HG02763 (cell line): ENCODE data around the gene AIMP1.
"Not testable (repeated sequence)": the region's sequence is repeated elsewhere in the genome, so short reads cannot be mapped to it uniquely, and the experiment has no call there.

Experiments
- ATAC-seq: cut with Tn5 transposase; IDR thresholded peaks from one replicate; pipeline ENCODE4 v1.9.1; 2021; ENCODE audit warnings: mild to moderate bottlenecking, moderate library complexity; ENCODE audit not compliant: unreplicated experiment

AIMP1 gene

DNA sequence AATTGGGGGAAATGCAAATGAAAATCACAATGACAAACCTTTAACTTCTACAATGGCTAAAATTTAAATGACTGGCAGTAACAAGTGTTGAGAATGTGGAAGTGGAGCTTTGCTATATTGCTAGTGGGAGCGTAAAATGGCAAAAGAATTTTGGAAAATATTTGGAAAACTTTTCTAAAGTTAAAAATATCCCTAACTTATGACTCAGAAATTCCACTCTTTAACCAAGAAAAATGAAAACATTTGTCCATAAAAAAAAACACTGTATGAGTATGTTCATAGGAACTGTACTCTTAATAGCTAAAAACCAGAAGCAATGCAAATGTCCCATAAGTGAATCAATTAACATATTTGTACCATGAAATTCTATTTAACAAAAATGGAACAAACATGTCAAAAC, 4.0 kb upstream of the AIMP1 start:
- no peak for ATAC-seq

DNA sequence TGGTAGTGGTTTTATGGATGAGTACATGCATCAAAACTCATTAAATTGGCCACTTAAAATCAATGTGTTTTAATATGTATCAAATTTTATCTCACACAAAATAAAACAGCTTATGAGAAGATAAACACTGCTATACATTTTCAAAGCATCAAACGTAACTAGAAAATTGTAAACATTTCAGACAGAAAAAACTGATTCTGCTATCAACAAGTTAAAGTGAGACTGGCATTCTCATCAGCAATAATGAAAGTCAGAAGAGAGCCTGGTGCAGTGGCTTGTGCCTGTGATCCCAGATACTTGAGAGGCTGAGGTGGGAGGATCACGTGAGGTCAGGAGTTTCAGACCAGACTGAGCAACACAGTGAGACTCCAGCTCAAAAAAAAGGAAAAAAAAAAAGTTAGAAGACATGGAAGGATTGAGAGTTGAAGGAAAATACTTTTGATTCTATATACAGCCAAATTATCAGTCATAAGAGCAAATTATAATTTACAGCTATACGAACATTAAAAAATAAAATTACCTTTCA, 3.3 kb upstream of the AIMP1 start:
- no peak for ATAC-seq

DNA sequence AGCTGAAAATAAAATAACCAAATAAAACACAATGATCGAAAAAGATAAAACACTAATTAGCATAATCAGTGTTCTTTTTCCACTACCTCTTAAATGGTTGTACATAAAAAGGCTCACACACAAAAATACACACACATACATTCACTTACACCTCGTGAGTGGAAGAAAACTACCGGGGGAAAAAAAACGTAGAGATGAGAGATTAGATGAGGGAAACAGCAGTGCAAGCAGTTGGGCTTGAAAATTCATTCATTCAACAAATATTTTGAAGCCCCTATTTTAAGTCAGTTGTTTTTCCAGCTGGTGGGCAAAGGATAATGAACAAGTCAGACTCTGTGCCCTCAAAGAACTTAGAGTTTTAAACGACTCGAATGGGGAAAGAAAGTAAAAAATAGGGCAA, 1.4 kb upstream of the AIMP1 start:
- no peak for ATAC-seq

DNA sequence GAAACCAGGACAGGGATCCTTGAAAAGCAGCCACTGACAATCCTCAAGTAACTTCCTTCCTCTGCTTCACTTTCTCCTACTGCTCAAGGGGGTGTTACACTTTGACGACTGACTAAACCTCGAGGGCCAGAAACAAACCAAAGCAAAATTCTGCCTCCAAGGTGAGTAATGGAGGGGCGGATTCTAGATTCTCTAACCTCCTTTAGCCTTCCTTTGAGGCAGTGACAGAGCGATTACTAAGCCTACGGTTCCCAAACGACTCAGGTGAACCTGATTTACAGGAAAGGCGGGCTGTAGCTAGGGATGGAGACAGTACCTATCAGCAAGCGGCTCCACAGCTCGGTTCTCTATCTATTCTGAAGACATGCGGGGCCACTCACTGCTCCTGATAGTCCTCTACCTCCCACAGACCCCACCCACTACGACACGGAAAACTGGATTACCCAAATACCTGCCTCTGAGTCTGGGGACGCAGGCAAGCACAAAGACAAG, 828 bp upstream of the AIMP1 start:
- peak; percentile 22 for ATAC-seq

DNA sequence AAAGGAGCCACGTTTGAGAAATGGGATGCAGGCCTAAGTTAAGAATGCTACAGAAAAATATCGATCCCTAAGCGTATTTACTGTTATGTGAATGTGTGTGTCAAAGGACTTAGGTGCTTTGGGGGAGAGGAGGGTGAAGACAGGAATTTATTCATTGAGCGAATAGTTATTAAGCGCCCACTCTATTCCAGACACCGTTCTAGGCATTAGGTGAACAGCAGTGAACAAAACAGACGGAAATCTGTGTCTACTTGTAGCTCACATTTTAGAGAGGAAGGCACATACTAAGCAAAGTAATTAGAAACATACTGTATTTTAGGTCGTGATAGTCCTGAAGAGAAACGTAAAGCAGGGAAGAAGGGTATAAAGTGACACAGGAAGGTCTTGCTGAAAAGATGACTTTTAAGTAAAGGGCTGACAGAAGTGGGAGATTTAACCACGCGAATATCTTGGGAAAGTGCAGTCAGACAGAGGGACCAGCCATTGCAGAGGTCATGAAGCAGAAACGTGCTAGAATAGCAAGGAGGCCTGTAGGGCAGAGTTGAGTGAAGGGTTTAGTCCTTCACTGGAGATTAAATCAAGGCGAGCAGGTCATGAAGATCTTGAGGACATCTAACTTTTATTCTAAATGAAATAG, 541 bp downstream of the AIMP1 start:
- no peak for ATAC-seq

DNA sequence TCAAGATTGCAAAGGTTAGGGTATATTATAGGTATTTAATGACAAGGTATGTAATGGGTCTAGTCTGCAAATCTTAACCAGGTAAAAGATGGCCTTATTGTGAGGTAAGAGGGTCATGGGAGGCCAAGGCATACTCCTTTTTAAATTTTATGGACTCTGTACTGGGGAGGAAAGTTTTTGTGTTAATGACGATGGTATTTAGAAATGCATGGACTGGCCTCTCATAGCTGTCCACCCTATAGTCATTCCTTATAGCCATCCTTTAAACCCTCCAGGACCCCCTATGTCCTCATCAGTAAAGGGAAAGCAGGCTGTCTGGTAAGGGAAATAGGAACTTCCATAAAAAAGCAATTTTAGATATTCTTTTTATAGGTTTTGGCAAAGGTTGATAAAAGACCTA, 1.5 kb downstream of the AIMP1 start:
- ATAC-seq, result no peak

DNA sequence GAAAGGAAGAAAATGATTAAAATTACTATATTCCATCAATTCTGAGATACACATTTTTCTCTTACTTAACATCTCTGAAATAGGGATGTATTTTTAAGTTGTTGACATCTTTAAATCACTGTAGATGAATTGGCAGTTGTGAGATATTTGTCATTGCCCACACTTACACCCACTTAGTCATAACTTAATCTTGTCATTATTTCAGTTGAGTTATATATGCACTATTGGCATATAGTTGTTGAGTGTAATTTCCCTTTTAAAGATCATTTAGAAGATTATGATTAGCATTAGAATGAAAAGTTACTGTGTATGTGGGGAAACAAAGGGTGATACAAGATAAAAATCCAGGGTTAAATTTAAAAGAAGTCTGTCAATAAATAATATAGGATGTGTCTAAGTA, 2.2 kb downstream of the AIMP1 start:
- no peak for ATAC-seq

DNA sequence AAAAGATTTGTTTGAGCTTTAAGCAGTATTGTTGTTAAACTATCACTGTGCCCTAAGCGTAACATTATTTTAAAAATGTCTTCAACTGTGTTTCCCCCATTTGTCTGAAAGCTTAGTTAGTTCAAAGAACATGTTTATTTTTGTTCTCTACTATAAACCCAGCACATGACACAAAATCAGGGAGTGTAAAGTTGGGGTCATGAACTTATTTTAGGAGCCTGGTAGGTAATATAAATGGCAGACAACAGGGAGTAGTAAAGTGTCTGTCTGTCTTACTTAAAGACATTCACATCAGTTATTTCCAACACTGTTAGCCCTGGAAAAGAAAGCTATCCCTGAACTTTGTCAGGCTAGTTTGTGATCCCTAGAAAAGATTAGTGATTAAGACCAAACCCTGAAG, 3.9 kb downstream of the AIMP1 start:
- ATAC-seq, result no peak

DNA sequence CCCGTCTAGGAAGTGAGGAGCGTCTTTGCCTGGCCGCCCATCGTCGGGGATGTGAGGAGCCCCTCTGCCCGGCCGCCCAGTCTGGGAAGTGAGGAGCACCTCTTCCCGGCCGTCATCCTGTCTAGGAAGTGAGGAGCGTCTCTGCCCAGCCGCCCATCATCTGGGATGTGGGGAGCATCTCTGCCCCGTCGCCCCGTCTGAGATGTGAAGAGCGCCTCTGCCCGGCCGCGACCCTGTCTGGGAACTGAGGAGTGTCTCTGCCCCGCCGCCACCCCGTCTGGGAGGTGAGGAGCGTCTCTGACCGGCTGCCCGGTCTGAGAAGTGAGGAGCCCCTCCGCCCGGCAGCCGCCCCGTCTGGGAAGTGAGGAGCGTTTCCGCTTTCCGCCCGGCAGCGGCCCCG, 4.8 kb downstream of the AIMP1 start:
- not testable (repeated sequence) for ATAC-seq

DNA sequence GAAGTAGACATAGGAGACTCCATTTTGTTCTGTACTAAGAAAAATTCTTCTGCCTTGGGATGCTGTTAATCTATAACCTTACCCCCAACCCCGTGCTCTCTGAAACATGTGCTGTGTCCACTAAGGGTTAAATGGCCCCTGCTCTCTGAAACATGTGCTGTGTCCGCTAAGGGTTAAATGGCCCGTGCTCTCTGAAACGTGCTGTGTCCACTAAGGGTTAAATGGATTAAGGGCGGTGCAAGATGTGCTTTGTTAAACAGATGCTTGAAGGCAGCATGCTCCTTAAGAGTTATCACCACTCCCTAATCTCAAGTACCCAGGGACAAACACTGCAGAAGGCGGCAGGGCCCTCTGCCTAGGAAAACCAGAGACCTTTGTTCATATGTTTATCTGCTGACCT, 5.5 kb downstream of the AIMP1 start:
- ATAC-seq, result not testable (repeated sequence)

DNA sequence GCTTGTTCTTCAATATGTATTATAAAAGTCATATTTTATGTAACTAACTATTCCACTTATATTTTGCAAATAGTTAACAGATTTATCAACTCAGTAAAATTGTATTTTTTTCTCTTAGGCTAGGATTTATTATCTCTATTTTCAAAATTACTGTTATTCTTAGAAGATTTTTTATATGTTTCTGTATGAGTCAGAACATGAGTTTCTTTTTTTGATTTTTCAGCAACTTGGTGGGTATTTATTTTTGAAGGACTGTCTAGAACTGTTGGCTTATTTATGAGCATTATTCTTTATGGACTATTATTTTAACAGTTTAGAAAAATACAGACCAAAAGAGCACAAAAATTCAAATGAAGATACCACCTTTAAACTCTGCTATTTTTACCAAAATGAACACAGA, 6.8 kb downstream of the AIMP1 start:
- no peak for ATAC-seq

DNA sequence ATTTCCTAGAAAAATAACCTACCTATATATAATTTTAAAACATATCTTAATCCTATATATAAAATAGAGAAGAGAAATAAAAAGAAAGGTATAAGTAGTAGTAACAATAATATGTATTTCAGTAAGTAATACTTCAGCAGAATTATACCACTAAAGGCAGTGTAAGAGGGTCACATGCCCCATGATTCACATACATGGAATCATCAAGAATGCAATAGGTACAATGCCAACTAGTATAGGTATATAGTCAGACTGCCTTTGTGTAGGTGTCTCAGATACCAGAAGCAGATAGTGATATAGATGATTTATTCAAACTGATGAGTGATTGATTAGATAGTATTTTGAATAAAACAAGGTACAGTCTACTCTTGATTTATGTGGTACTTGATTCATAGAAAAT, 9.4 kb downstream of the AIMP1 start:
- no peak for ATAC-seq

DNA sequence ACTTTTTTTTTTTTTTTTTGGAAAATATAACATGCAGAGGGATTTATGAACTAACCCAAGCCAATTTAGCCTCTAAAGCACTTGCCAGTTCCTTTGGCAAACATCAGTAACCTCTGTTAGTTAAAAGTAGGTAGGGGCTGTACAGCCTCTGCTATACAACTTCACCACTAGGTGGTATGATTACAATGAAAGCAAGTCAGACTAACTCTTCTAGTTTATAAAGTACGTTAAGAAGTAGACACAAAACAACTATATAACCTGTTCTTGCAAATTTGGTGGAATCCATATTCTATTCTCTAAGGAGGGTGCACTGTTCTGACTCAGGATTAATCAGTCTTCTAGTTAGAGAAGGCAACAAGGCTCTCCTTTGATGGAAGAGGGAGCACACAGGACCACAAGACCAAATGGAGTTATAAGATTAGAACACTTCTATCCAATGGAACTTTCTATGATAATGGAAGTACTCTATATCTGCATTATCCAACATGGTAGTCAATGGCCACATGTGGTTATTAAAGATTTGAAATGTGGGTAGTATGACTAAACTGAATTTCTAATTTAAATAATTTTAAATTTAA, 12.8 kb downstream of the AIMP1 start:
- ATAC-seq, result peak; percentile 76

DNA sequence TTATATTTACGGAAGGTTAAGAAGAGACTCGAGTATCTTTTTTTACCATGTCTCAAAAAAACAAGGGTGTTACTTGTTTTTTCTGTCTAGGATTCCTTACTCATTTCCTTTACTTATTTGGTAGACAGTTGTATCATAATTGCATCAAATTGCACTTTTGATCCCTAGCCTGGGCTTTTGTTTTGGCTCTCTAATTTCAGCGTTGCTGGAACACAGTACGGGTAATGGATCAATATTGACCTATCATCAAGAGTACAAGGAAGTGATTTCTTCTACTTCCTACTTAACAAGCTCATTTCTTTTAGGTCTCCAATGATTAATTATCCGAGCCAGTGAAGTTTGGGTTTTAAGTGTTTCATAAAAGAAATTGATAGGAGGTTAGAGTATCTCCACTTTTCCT, 16.8 kb downstream of the AIMP1 start:
- no peak for ATAC-seq

DNA sequence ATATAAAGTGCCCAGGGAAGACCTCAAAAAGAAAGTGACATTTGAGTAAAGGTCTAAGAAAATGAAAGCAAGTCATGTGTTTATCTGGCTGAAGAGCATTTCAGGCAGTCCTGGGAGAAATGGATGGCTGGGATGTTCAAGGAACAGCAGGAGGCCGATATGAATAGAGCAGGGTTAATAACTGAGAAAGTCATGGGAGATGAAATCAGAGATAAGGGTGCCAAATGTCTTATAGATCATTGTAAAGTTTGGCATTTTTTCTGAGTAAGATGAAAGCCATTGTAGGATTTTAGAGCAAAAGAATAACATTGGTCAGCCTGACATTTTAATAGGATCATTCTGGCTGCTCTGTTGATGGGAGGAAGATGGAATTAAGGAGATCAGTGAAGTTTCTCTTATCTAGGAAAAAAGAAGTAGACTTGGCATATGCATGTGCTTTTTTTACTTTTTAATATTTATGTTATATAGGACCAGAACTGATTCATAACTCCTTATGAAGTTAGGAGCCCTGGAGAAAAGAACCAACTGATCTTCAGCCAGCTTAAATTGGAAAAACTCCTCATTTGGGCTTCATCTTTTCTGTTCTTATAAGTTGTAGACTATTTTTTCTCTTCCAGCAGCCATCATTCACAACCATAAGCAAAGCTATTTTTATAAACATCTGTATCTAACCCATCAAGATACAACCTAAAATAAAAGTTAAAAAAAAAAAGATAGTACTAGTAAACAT, 18.6 kb downstream of the AIMP1 start:
- ATAC-seq, result no peak

DNA sequence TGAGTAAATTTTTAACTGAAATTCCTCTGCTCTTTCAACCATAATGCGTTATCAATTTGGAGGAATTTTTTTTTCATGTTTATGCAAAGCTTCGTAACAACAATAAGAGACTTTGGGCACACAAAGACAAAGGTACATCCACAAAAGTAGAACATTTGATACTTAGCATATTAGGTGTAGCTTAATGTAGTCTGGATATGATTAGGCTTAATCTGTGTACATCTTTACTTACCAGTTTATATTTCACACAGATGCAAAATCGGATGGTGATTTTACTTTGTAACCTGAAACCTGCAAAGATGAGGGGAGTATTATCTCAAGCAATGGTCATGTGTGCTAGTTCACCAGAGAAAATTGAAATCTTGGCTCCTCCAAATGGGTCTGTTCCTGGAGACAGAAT, 20.3 kb downstream of the AIMP1 start:
- ATAC-seq, result no peak

DNA sequence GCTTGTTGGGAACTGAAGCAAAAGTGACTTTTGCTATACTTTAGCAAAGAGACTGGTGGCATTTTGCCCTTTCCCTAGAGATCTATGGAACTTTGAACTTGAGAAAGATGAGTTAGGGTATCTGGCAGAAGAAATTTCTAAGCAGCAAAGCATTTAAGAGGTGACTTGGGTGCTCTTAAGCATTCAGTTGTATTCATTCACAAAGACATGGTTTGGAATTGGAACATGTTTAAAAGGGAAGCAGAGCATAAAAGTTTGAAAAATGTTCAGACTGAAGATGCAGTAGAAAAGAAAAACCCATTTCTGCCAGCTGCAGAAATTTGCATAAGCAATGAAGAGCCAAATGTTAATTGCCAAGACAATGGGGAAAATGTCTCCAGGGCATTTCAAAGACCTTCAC, 21.6 kb downstream of the AIMP1 start:
- ATAC-seq, result no peak

DNA sequence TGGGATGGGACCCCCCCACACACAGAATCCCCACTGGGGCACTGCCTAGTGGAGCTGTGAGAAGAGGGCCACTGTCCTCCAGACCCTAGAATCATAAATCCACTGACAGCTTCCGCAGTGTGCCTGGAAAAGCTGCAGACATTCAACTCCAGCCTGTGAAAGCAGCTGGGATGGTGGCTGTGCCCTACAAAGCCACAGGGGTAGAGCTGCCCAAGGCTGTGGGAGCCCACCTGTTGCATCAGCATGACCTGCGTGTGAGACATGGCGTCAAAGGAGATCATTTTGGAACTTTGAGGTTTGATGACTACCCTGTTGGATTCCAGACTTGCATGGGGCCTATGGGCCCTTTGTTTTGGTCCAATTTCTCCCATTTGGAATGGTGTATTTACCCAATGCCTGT, 22.3 kb downstream of the AIMP1 start:
- ATAC-seq, result no peak

DNA sequence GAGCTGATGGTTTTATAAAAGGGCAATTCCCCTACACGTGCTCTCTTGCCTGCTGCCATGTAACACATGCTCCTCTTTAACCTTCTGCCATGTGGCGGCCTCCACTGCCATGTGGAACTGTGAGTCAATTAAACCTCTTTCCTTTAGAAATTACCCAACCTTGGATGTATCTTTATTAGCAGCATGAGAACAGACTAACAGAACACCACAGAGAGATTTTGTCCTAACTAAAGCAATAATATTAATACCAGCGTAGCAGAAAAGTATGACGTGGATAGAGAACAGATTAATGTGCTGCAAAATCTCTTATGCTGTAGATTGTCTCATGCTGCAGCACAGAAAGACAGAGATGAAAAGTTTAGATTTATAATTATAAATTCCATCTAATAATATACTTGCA, 23.1 kb downstream of the AIMP1 start:
- ATAC-seq, result no peak

DNA sequence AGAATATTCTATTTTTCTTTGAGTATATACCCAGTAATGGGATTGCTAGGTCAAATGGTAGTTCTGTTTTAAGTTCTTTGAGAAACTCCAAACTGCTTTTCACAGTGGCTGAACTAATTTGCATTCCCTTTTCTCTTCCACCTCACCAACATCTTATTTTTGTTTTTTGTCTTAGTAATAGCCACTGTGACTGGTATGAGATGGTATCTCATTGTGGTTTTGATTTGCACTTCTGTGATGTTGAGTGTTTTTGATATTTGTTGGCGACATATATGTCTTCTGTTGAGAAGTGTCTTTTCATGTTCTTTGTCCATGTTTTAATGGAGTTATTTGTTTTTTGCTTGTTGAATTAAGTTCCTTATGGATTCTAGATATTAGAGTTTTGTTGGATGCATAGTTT, 24.4 kb downstream of the AIMP1 start:
- no peak for ATAC-seq

DNA sequence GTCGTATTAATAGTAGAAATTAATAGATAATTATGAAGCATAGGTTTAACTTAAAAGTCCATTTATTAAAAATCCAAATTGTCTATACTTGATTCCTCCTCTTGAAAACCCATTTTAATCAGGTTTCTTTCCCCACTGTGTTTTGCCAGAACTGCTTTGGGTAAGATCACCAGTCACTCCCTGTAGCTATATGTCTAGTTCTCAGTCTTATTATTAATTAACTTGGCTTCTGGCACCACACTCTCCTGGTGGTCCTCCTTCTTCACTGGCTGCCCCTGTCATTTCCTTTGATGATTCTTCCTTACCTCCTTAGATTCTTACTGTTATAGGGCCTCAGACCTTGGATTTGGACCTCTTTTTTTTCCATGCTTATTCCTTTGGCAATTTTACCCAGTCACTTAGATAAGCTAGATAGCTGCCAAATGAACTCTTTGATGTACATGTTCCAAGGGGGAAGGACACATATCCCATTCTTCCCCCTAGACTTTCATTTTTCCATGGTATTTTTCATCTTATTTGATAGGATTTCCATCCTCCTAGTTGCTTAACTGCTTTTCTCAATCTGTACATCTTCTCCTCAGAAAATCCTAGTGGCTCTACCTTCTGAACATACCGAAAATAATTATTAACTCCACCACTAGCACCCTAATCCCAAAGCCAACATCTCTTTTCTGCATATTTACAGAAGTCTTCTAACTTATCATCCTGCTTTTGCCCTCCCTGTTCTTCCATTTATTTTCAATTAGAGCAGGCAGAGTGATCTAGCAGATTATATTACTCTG, 27.7 kb downstream of the AIMP1 start:
- ATAC-seq, result no peak

DNA sequence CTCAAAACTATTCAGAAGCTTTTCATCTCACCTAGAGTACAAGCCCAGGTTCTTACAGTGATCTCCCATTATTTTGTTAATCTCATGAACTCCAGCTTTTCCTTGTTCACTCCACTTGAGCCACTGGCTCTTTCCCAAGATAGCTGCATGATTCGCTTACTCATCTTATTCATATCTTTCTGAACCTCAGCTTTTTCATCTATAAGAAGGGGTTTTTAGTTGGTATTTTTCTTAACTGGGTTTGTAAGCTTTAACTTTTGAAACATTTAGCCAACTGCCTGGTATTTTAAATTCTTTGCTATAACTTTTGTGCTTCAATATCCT, 28.3 kb downstream of the AIMP1 start:
- ATAC-seq, result no peak
